SIG-M5 (cell line): ENCODE measurements around the gene FER.
"Not testable (repeated sequence)": the region's sequence is repeated elsewhere in the genome, so short reads cannot be mapped to it uniquely, and the experiment has no call there.

Experiments
- DNase-seq: peaks from one replicate; lab custom pipeline; 2025; lab: John Stamatoyannopoulos, UW

Gene FER

DNA sequence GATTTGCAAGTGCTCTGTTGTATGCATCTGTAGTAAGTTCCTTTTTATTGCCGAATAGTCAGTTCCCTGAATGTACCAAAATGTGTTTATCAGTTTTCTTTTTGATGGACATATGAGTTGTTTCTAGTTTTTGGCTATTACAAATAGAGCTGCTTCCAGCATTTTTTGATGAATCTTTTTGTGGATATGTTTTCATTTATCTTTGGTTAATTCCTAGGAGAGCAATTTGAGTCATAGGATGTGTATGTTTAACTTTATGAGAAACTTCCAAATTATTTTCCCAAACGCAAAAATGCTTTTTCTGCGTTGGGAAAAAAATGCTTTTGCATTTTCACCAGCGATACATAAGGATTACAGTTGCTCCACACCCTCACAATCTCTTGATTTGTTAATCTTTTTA lies 287.7 kb downstream of the FER start:
- DNase-seq, result no peak

DNA sequence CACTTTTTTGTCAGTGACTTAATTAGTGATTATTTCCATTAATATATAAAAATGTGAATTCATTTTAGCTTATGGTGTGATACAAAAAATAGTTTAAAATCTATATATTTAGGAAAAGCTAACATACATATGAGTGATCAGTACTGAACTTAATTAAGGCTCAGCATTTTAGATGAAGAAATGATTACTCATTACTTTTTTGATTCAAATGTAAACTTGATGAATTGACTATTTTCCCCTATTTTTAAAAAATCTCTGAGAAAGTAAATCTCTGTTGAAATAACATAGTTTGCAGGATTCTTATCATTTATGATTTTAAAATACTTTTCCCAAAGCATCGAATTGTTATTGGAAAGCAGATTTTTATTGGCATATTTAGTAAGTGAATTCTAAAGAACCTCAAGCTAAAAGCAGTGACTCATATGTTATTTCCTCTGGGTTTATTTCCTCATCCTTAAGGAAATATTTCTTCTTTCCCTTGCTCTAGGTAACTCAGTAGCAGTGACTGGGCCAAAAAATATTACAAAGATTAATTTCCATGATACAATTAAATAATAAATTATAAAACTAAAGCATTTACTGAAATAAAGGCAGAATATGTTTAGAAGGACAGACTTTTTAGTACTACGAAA lies 290.6 kb downstream of the FER start:
- DNase-seq, result no peak

DNA sequence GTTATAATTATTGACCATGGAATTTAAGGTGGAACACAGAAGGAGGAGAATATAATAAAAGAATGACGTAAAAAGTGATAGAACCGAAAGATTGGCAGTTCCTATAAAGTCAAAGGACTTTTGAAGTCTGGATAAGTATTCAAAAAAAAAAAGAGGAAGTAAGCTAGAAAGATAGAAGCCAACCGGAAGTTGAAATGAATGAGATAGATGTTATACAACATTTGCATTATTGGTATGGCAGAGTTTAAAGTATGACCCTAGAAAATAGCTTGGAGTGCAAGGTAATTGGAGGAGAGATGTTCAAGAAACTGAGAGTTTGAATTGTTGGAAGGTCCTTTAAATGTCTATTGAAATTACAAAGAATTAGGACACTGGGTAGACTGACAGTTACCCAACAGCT lies 293.6 kb downstream of the FER start:
- DNase-seq, result no peak

DNA sequence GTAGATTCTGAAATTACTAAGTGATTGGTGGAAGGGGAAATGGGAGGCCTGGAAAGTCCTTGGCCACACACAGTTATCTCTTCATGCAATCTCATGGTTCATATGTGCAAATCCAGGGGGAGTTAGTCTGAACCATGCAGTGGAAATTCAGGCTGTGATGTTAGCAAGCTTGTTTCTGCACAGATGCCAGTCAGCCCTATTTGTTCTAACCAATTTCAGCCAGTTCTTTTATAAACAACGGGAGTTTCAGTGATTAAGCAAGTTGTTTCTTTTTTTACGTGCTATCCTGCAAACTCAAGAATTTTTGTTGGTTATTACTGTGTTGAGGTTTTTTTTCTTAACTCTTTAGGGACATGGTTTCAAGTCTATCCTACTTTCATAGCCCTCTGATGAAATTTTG lies 298.0 kb downstream of the FER start:
- no peak for DNase-seq

DNA sequence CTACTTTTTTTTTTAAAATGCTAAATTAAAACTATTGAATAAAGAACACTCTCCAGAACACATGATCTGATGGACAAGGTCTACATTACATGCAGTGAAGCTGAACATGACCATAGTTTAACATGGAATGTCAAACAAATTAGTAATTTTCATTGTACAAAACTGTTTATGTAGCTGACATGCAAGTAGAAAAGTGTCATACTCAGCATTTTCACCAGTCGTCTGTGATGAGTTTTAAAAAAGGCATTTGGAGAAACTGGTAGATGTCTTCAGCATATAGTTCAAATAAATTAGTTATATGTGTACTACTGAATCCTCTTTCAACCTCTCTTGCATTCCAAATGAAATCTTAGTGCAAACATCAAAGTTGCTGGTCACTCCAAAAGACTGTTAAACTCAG lies 301.9 kb downstream of the FER start:
- no peak for DNase-seq

DNA sequence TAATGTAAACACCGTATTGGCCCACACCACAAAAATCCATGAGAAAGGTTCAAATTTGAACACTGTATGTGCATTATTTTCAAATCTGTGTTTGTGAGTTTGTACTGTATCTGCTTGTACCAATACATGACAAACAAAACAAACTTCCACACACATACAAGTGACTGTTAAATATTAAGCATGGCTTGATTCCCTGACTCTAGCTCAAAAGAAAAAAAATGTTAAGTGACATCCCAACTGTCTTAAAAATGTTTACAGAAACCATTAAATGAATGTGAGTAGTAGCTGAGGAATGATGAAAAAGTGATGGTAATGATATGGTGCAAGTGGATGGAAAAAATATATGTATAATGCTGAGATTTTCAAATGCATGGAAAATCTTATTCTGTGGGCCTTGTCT lies 302.6 kb downstream of the FER start:
- not testable (repeated sequence) for DNase-seq

DNA sequence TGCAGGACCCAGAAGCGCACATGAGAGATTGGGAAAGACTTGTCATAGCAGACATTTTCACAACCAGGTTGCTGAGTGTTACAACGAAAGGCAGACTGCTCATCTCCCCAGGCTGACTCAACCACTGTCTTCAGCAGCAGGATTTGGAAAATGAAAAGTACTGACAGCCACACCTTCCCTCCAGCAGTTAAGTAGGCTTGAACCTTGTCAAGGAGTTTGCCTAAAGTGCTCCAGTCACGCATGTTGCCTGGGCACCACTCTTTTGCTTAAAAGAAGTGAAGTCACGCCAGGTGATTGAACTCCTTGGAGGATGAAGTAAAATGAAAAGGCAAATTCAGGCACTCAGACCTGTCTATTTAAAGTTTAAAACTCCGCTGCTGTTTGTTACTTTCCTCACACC lies 304.5 kb downstream of the FER start:
- DNase-seq, result not testable (repeated sequence)

DNA sequence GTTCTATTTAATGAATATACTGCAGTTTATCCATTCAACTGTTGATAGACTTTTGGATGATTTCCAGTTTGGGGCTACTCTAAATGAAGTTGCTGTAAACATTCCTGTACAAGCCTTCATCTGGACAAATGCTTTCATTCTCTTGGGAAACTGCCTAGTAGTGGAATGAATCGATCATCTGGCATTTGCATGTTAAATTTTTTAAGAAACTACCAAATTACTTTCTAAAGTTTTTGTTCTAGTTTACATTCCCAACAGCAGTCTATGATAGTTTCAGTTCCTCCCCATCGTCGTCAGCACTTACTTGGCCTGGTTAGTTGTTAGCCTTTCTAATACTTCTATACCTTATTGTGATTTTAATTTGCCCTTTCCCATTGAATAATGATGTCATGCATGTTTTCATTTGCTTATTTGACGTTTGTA lies 306.3 kb downstream of the FER start:
- DNase-seq, result no peak

DNA sequence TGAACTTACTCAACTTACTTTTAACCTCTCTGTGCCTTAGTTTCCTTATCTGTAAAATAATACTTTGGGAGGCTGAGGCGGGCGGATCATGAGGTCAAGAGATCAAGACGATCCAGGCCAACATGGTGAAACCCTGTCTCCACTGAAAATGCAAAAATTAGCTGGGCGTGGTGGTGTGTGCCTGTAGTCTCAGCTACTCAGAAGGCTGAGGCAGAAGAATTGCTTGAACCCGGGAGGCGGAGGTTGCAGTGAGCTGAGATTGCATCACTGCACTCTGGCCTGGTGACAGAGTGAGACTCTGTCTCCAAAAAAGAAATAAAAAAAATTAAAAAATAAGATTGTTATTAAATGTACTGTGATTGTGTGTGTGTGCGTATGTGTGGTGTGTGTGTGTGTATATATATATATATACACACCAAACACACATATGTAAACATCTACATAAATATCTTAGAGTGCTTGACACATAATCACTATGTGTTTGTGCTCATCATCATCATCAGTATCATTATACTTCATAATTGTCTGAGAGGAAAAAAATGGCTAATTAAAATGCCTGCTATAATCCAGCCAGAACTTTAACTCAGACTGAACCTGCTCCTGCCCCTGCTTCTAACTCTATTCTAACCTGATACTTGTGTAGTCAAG lies 312.8 kb downstream of the FER start:
- DNase-seq, result no peak

DNA sequence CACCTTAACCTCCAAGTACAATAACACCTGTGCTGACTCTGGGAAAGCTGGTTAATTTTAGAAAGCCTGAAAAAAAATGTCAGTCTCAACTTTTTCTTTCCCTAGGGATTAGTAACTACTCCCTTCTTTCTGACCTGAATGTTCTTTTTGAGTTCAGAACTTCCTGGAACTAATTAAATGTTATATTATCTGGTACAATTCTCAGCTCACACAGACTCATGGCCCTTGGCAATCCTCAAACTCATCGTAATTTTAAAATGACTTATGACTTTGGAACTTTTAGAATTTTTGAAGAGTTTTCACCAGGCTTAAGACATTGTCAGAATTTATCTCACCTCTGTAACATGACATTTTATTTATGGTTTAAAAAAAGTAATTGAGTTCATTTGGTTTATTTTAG lies 315.0 kb downstream of the FER start:
- DNase-seq, result no peak

DNA sequence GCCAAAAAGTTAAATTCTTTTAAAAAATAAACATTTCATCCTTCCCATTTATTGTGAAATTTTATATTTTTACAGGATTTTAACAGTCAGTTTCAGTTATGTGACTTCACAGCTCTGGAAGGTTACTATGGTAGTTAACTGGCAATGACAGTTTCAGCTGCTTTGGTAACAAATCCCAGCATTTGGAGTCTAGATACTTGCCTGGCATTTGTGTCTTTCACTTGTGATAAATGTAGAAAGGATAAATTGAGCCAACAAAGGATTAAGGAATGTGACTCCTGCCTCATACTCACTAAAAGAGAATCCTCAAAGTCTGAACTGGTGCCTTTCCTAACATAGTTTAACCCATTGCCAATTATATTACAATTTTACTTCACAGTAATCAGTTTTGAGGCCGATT lies 315.5 kb downstream of the FER start:
- no peak for DNase-seq

DNA sequence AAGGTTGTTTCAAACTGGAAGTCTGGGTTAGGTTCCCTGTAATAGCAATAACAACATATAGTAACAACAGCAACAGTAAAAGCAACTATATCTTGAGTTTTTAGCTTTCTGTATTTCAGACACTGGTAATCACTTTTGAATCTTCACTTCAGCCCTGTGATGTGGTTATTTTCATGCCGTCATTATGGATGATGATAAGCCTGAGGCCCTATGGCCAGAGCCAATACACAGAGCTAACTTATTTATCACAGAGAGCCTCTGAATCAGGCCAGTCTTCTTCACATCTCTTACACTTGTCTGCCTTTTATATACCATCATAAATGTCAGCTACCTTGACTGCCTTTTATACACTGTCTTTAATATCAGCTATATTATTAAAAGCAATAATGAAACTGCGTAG lies 329.0 kb downstream of the FER start:
- DNase-seq, result no peak

DNA sequence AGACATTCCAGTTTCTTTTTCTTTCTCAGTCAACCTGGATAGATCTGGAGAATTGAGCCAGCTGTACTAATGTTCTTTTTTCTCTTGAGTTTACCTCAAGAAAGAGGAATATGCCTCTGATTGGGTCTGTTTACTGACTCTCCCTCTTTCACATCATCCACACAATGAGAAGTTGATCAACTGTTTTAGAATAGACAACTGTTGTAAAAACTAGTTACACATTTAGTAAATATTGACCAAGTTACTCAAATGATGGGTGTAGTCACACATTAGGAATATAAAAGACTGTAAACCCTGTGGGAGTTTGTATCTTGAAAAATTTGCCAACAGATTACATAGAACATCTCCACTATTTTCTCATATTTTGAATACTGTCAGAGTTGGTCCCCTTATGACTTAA lies 330.8 kb downstream of the FER start:
- no peak for DNase-seq

DNA sequence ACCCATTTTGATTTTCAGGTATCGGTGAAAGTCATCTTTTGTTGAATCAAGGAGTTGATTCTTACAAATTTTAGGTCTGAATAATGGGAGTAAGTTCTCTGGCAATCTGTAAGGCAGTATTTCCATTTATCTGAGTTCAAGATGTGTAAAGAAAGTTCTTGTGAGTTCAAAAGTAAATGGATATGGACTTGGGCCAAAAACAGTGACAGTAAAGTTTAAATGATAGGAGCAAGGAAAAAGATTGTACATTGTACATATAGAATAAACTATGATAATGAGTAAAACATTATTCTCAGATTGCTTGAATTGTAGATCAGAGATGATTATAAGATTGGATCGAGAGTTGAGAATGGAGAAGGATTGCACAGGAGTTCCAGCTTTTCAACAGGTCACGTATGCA lies 332.8 kb downstream of the FER start:
- DNase-seq, result no peak

DNA sequence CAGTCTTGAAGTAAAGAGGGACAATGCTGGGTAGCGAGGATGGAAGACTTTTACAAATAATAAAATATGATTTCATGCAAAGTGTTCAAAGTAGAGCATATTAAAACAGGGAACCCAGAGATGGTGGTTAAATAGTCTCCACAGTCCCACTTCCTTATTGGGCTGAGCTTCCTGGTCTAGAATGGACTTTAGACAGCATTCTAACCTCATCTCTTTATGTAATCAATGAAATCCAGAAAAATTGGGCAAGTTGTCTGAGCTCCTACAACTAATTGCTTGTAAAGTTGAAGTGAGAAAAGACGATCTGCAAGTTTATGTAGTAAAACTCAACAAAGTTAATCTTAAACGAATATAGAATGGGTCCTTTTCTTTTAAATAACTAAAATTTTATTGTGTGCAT lies 333.2 kb downstream of the FER start:
- DNase-seq, result no peak

DNA sequence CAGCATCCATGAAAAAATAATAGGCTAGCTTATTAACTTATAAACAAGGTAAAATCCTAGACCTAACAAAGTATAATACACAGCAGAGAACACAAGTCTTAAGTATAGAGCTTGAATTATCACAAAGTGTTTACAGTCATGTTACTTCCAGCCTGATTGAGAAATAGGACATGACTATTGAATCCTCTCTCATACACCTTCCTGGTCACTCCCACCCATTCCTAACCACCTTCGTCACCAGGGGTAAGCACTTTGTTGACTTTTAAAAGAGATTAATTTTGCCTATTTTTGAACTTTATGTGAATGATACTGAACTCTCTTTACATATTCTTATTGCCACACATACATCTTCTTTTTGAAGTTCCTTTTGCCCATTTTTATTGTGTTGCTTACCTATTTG lies 336.2 kb downstream of the FER start:
- no peak for DNase-seq

DNA sequence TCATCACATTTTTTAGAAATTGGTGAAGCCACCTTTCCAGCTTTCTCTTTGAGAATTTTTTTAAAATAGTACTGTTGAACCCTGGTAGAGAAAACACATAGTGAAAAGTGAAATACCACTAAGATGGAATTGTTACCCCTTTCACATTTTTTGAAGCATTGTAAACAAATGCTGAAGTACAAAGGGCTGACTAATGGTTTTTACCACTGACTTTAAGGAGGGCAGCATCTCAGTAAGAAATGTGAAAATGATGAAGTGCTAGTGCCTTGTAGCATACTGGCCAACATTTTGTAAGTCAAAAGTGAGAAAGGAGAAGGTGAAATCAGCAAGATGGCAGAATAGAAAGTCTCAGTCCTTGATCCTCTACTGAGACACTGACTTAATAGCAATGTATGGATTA lies 341.5 kb downstream of the FER start:
- DNase-seq, result no peak

DNA sequence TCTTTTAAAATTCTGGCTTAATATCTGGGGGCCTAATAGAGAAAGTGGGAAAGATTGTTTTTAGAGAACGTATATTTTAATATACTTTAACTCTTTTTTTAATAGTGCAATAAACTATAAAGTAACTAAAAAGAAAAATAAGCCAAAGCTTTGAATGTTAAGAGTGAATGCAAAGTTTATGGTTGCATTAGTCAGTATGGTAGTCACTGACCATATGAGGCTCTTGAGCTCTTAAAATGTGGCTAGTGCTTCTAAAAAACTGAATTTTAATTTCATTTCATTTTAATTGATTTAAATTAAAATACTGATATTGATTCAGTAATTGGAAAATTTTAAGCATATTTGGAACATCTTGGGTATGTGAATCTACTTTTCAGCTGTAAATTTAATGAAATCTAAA lies 351.4 kb downstream of the FER start:
- DNase-seq, result no peak

DNA sequence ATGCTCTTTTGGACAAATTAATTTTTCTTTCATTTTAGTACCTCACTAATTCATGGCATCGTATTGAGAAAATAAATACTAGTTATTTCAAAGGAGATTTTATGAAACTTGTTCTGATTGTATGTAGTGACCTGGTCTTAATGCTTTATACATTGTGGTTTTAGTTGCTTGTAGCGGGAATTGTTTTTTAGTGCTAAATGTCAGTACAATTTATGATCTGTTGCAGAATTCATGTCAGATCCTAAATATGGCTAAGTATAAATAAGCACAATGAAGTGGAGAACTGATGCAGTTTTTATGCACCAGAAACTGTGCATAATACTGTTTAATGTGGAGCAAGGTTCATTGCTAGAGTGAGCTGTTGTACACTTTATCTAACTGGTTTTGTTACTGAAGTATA lies 353.3 kb downstream of the FER start:
- DNase-seq, result no peak

DNA sequence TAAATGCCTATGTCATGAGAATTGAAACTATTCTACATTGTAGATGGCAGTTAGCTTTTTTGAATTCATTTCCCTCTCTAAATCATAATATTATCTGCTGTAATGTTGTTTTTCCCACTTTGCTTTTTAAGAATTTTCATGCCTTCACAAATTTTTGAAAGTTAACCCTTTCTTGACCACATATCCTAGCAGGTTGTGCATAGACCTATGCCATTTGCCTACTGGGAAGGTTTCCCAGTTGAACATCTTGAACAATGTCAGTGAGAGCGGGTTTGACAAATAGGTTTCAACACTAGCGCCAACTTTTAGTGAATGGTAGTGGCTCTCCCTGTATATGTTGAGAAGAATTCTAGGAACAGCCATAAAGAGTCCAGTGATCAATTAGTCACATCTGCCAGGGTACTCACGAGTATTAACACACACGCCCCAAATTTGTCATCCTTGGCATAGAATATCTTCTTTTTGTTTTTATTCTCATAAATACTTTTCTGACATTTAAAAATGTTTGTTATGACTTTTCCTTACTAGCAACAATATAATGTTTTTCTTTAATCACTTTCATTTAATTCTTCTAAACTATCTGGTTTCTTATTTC lies 354.5 kb downstream of the FER start:
- no peak for DNase-seq

DNA sequence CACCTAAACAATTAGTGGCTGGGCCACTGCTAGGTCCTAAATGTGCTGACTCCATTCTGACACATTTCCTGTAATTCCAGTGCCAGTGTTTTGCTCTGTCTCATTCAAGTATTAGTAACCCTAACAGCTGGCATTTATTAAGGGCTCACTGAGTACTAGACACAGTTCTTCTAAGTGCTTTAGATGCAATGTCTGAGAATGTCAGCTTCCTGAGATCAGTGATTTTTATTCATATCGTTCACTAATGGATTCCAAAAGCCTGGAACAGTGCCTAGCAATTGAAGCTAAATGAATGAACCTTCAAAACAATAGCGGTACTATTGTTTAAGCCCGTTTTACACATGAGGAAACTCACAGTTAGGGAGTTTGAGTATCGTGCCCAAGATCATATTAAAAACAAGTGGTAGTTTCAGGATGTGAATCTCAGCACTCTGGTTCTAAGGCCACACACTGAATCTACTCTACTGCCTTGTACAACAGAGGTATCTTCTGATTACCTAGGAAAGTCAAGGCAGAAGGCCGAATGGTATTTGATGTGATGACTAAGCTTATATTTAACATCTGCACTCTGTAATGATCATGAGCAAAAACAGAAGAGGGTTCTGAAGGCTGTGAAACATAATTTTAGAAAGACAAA lies 358.1 kb downstream of the FER start:
- no peak for DNase-seq

DNA sequence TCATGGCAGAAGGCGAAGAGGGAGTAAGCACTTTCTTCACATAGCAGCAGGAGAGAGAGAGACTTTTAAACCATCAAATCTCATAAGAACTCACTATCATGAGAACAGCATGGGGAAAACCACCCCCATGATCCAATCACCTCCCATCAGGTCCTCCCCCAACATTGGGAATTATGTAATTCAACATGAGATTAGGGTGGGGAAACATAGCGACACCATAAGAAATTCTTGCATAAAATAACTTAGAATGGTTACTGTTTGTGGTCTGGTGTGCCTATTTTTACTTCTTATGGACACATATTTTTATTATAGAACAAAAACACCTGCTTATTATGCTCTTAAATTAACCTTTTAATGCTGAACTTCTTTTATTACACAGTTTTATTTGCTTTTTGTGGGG lies 364.0 kb downstream of the FER start:
- DNase-seq, result no peak

DNA sequence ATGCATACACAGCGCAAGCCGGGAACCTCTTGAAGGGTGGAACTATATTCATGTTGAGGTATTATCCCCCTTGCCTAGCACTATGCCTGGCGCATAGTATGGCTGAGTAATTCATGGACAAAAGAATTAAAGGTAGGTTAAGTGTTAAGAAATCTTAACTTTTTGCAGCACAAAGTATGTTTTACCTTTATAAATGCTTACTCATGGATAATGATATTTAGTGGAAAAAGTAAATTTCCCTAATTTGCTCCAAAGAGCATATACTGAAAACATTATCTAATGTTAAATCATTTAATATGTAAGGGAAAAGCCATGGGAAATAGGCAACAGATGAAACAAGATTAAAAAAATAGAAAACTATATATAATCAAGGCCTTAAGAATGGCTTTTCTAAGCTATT lies 365.9 kb downstream of the FER start:
- no peak for DNase-seq
